ENCODE results near the gene RBM39.
"Not testable (repeated sequence)": the region's sequence is repeated elsewhere in the genome, so short reads cannot be mapped to it uniquely, and the experiment has no call there.

The RBM39 gene

DNA sequence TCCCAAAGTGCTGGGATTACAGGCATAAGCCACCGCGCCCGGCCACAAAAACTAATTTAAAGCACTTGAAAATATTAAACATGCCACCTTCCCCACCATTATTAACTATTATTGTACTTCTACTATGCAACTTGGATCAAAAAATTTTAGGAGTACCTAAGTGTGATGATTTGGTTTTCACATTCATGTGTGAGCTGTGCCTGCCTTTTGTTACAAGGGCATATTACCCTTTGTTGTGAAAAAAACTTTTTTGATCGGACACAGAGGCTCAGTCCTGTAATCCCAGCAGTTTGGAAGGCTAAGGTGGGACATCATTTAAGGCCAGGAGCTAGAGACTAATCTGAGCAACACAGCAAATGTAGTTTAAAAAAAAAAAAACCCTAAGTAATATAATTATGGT lies 25.7 kb downstream of the RBM39 start:
- H3K27ac ChIP-seq (ENCODE audit: low read depth in 2 of 2, low read length in 2 of 2), result no peak overlapping the region
- no peaks in the 10 kb centered on the region for H3K4me1 ChIP-seq (ENCODE audit: control insufficient read depth in 2 of 2, insufficient read depth in 2 of 2, low read length in 2 of 2)
- no peaks in the 10 kb centered on the region for H3K27me3 ChIP-seq (ENCODE audit: control insufficient read depth in 2 of 2, insufficient read depth in 2 of 2, low read length in 2 of 2)
- H3K4me3 ChIP-seq (ENCODE audit: low read length in 2 of 2), result no peak overlapping the region
- no peaks in the 10 kb centered on the region for H3K9me3 ChIP-seq (ENCODE audit: control insufficient read depth in 2 of 2, low read length in 2 of 2)
- peaks cover 88 to 90% of the 10 kb centered on the region in 2 donors for H3K36me3 ChIP-seq (ENCODE audit: control insufficient read depth in 2 of 2, insufficient read depth in 2 of 2, low read length in 2 of 2)
- H3K9ac ChIP-seq (ENCODE audit: low read depth in 1 of 2, low read length in 2 of 2), result no peak overlapping the region

DNA sequence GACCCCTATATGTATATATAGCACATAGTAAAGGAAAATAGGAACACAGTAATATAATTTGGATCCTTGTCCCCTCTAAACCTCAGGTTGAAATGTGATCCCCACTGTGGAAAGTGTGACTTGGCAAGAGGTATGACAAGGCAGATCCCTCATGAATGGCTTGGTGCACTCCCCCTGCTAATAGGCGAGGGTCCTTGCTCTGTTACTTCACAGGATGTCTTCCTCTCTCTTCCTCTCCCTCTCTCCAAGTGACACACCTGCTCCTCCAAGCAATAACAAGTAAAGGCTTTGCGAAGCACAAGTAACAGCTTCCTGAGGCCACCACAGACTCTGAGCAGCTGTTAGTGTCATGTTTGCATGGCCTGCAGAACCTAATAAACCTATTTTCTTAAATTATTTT lies 26.4 kb downstream of the RBM39 start:
- Histone ChIP-seq H3K4me1 (ENCODE audit: control insufficient read depth in 2 of 2, insufficient read depth in 2 of 2, low read length in 2 of 2) (no peaks in the 10 kb centered on the region), H3K9ac (ENCODE audit: low read depth in 1 of 2, low read length in 2 of 2) (no peak overlapping the region), H3K36me3 (ENCODE audit: control insufficient read depth in 2 of 2, insufficient read depth in 2 of 2, low read length in 2 of 2) (peaks cover 88 to 90% of the 10 kb centered on the region in 2 donors), H3K27me3 (ENCODE audit: control insufficient read depth in 2 of 2, insufficient read depth in 2 of 2, low read length in 2 of 2) (no peaks in the 10 kb centered on the region), H3K27ac (ENCODE audit: low read depth in 2 of 2, low read length in 2 of 2) (no peak overlapping the region), H3K9me3 (ENCODE audit: control insufficient read depth in 2 of 2, low read length in 2 of 2) (no peaks in the 10 kb centered on the region), H3K4me3 (ENCODE audit: low read length in 2 of 2) (no peak overlapping the region)

DNA sequence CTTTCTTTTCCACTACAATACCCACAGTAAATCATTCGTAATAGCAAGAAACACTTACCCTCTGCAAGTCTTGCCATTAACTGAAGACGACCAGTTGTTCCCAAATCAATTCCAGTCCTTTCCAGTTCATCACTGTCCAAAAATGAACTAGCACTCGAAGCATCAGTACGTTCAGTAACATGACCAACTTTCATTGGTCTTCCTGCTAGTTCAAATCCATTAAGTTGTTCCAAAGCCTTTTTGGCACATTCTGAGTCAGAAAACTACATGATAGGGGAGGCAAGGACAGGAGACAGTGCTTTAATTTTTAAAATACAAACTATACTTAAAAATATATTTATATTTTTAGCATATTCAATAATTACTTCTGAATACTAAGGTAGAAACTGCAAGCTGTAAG lies 27.9 kb downstream of the RBM39 start:
- H3K27me3 ChIP-seq (ENCODE audit: control insufficient read depth in 2 of 2, insufficient read depth in 2 of 2, low read length in 2 of 2), result no peaks in the 10 kb centered on the region
- H3K9ac ChIP-seq (ENCODE audit: low read depth in 1 of 2, low read length in 2 of 2), result no peak overlapping the region
- H3K36me3 ChIP-seq (ENCODE audit: control insufficient read depth in 2 of 2, insufficient read depth in 2 of 2, low read length in 2 of 2), result peaks cover 88 to 89% of the 10 kb centered on the region in 2 donors
- H3K27ac ChIP-seq (ENCODE audit: low read depth in 2 of 2, low read length in 2 of 2), result no peak overlapping the region
- no peaks in the 10 kb centered on the region for H3K9me3 ChIP-seq (ENCODE audit: control insufficient read depth in 2 of 2, low read length in 2 of 2)
- H3K4me1 ChIP-seq (ENCODE audit: control insufficient read depth in 2 of 2, insufficient read depth in 2 of 2, low read length in 2 of 2), result no peaks in the 10 kb centered on the region
- H3K4me3 ChIP-seq (ENCODE audit: low read length in 2 of 2), result no peak overlapping the region

DNA sequence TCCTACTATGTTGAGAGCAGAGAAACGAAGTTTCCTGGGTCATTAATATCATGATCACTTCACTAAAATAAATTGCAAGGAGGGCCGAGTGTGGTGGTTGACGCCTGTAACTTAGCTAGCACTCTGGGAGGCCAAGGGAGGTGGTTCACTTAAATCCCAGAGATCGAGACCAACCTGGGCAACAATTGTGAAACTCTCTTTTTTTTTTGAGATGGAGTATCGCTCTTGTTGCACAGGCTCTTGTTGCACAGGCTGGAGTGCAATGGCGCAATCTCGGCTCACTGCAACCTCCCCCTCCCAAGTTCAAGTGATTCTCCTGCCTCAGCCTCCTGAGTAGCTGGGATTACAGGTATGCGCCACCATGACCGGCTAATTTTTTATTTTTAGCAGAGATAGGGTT lies 28.9 kb downstream of the RBM39 start:
- H3K27me3 ChIP-seq (ENCODE audit: control insufficient read depth in 2 of 2, insufficient read depth in 2 of 2, low read length in 2 of 2); H3K9me3 ChIP-seq (ENCODE audit: control insufficient read depth in 2 of 2, low read length in 2 of 2); H3K9ac ChIP-seq (ENCODE audit: low read depth in 1 of 2, low read length in 2 of 2); H3K27ac ChIP-seq (ENCODE audit: low read depth in 2 of 2, low read length in 2 of 2); H3K4me3 ChIP-seq (ENCODE audit: low read length in 2 of 2); H3K4me1 ChIP-seq (ENCODE audit: control insufficient read depth in 2 of 2, insufficient read depth in 2 of 2, low read length in 2 of 2): not testable (repeated sequence)
- H3K36me3 ChIP-seq (ENCODE audit: control insufficient read depth in 2 of 2, insufficient read depth in 2 of 2, low read length in 2 of 2), result peaks cover 86 to 89% of the 10 kb centered on the region in 2 donors

DNA sequence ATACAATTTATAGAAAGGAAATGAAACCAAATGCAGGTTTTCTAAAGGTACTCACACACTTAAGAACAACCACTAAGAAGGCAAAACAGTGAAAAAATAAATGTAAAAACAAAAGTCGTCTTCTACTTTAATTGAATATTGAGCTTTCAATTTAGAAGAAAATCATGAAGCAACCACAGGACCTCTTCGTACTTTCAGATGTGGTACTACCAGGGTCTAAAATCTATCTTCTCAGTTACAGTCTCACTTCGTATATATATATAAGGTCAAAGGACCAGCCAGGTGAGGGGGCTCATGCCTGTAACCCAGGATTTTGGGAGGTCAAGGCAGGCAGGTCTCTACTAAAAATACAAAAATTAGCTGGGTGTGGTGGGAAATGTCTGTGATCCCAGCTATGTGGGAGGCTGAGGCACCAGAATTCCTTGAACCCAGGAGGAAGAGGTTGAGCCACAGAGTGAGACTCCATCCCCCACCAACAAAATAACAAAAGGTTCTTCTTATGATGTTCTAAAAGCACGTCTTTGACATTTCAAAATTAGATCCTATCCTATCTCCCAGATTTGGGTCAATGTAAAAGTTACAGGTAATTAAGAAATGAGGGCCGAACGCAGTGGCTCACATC lies 30.4 kb downstream of the RBM39 start:
- H3K4me3 ChIP-seq (ENCODE audit: low read length in 2 of 2), result no peak overlapping the region
- H3K27ac ChIP-seq (ENCODE audit: low read depth in 2 of 2, low read length in 2 of 2), result no peak overlapping the region
- H3K9ac ChIP-seq (ENCODE audit: low read depth in 1 of 2, low read length in 2 of 2), result no peak overlapping the region
- no peaks in the 10 kb centered on the region for H3K27me3 ChIP-seq (ENCODE audit: control insufficient read depth in 2 of 2, insufficient read depth in 2 of 2, low read length in 2 of 2)
- H3K36me3 ChIP-seq (ENCODE audit: control insufficient read depth in 2 of 2, insufficient read depth in 2 of 2, low read length in 2 of 2), result peaks cover 86 to 88% of the 10 kb centered on the region in 2 donors
- H3K9me3 ChIP-seq (ENCODE audit: control insufficient read depth in 2 of 2, low read length in 2 of 2), result no peaks in the 10 kb centered on the region
- no peaks in the 10 kb centered on the region for H3K4me1 ChIP-seq (ENCODE audit: control insufficient read depth in 2 of 2, insufficient read depth in 2 of 2, low read length in 2 of 2)

DNA sequence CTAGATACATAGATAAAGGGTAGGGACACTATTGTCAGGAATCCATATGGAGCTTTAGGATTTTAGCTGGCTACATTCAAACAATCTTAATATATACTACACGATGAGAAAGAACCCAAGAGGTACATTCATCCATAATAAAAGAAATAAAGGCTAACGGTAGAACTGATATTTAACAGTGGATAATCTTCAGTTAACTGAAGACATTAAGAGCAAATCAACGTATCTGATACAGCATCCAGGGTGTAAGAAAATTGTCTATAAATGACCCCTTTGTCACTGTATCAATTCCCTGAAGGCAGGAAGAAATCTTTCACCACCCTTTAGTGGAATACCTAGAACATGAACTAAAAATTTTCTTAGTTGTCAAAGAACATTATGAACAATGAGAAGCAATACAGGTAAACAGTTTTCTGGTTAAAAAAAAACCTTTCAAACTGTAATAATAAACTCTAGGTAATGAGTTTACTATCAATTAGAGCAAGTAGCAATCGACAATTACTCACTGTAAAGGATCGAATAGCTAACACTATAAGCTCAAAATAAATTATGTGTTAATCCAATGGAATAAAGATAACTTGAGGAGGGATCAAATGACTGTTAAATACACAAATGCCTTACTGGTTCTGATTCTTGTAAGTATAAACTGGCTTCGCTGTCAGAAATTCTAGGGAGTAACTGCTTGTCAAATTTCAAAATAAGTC lies 31.0 kb downstream of the RBM39 start:
- peaks cover 85 to 88% of the 10 kb centered on the region in 2 donors for H3K36me3 ChIP-seq (ENCODE audit: control insufficient read depth in 2 of 2, insufficient read depth in 2 of 2, low read length in 2 of 2)
- H3K4me1 ChIP-seq (ENCODE audit: control insufficient read depth in 2 of 2, insufficient read depth in 2 of 2, low read length in 2 of 2), result no peaks in the 10 kb centered on the region
- no peak overlapping the region for H3K4me3 ChIP-seq (ENCODE audit: low read length in 2 of 2)
- H3K9ac ChIP-seq (ENCODE audit: low read depth in 1 of 2, low read length in 2 of 2), result no peak overlapping the region
- H3K27me3 ChIP-seq (ENCODE audit: control insufficient read depth in 2 of 2, insufficient read depth in 2 of 2, low read length in 2 of 2), result no peaks in the 10 kb centered on the region
- H3K9me3 ChIP-seq (ENCODE audit: control insufficient read depth in 2 of 2, low read length in 2 of 2), result no peaks in the 10 kb centered on the region
- H3K27ac ChIP-seq (ENCODE audit: low read depth in 2 of 2, low read length in 2 of 2), result no peak overlapping the region

DNA sequence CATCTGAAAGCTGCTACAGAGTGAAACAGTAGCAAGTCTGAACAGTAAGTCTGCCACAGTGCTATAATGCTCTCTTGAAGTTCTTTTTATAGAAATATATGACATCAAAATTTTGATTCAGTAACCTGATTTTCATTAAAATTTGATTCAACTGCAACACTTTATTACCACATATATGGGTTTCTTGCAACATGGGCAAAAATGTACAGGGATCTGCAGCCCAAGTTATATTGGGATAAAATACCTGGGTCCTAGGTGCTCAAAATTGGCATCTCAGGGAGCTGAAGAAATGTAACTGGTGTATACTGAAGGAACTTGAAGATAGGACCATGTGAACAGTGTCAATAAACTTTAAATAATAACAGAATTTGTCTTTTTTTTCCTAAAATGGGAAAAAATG lies 32.0 kb downstream of the RBM39 start:
- H3K27me3 ChIP-seq (ENCODE audit: control insufficient read depth in 2 of 2, insufficient read depth in 2 of 2, low read length in 2 of 2), result no peaks in the 10 kb centered on the region
- H3K9me3 ChIP-seq (ENCODE audit: control insufficient read depth in 2 of 2, low read length in 2 of 2), result no peaks in the 10 kb centered on the region
- H3K36me3 ChIP-seq (ENCODE audit: control insufficient read depth in 2 of 2, insufficient read depth in 2 of 2, low read length in 2 of 2), result peaks cover 85 to 87% of the 10 kb centered on the region in 2 donors
- no peak overlapping the region for H3K4me3 ChIP-seq (ENCODE audit: low read length in 2 of 2)
- H3K9ac ChIP-seq (ENCODE audit: low read depth in 1 of 2, low read length in 2 of 2), result no peak overlapping the region
- no peaks in the 10 kb centered on the region for H3K4me1 ChIP-seq (ENCODE audit: control insufficient read depth in 2 of 2, insufficient read depth in 2 of 2, low read length in 2 of 2)
- H3K27ac ChIP-seq (ENCODE audit: low read depth in 2 of 2, low read length in 2 of 2), result no peak overlapping the region

DNA sequence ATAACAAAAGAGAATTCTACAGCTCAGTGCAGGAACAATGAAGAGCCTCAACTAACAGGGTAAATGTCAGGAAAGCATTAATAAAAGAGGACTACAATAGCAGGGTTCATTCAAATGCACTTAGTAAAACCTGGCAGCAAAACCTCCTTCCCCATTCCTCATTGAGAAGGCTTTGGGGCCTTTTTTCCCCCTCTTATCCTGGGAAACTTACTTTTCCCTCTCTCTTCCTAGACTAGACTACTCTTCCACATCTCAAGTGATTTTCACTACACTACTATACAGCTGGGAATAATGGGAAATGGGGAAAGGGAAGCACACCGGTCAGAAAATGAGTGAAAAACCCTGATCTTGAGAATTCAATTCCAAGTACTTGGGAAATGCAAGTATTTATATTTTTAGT lies 32.8 kb downstream of the RBM39 start:
- Histone ChIP-seq H3K27ac (ENCODE audit: low read depth in 2 of 2, low read length in 2 of 2) (no peak overlapping the region), H3K4me1 (ENCODE audit: control insufficient read depth in 2 of 2, insufficient read depth in 2 of 2, low read length in 2 of 2) (no peaks in the 10 kb centered on the region), H3K9me3 (ENCODE audit: control insufficient read depth in 2 of 2, low read length in 2 of 2) (no peaks in the 10 kb centered on the region), H3K27me3 (ENCODE audit: control insufficient read depth in 2 of 2, insufficient read depth in 2 of 2, low read length in 2 of 2) (no peaks in the 10 kb centered on the region), H3K4me3 (ENCODE audit: low read length in 2 of 2) (no peak overlapping the region), H3K36me3 (ENCODE audit: control insufficient read depth in 2 of 2, insufficient read depth in 2 of 2, low read length in 2 of 2) (peaks cover 86 to 87% of the 10 kb centered on the region in 2 donors), H3K9ac (ENCODE audit: low read depth in 1 of 2, low read length in 2 of 2) (no peak overlapping the region)

DNA sequence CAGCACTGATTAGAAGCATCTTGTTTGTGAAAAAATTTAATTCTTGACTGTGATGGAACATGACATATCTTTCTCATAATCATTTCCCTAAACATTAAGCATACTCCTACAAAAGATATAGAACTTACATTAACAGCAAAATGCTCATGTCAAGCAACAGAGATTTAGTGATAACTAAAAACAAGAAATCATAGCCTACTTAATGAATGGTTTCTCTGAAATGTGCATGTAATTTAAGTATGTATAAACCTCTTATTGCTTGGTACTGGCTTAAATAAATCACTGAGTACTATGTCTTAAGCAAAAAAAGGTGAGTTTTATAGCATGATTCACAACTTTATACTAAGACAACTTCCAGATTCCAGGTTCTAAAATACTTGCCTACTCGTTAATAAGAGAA lies 33.6 kb downstream of the RBM39 start:
- no peak overlapping the region for H3K27ac ChIP-seq (ENCODE audit: low read depth in 2 of 2, low read length in 2 of 2)
- H3K36me3 ChIP-seq (ENCODE audit: control insufficient read depth in 2 of 2, insufficient read depth in 2 of 2, low read length in 2 of 2), result peaks cover 86% of the 10 kb centered on the region in 2 donors
- no peaks in the 10 kb centered on the region for H3K4me1 ChIP-seq (ENCODE audit: control insufficient read depth in 2 of 2, insufficient read depth in 2 of 2, low read length in 2 of 2)
- H3K27me3 ChIP-seq (ENCODE audit: control insufficient read depth in 2 of 2, insufficient read depth in 2 of 2, low read length in 2 of 2), result no peaks in the 10 kb centered on the region
- no peaks in the 10 kb centered on the region for H3K9me3 ChIP-seq (ENCODE audit: control insufficient read depth in 2 of 2, low read length in 2 of 2)
- H3K9ac ChIP-seq (ENCODE audit: low read depth in 1 of 2, low read length in 2 of 2), result no peak overlapping the region
- no peak overlapping the region for H3K4me3 ChIP-seq (ENCODE audit: low read length in 2 of 2)

DNA sequence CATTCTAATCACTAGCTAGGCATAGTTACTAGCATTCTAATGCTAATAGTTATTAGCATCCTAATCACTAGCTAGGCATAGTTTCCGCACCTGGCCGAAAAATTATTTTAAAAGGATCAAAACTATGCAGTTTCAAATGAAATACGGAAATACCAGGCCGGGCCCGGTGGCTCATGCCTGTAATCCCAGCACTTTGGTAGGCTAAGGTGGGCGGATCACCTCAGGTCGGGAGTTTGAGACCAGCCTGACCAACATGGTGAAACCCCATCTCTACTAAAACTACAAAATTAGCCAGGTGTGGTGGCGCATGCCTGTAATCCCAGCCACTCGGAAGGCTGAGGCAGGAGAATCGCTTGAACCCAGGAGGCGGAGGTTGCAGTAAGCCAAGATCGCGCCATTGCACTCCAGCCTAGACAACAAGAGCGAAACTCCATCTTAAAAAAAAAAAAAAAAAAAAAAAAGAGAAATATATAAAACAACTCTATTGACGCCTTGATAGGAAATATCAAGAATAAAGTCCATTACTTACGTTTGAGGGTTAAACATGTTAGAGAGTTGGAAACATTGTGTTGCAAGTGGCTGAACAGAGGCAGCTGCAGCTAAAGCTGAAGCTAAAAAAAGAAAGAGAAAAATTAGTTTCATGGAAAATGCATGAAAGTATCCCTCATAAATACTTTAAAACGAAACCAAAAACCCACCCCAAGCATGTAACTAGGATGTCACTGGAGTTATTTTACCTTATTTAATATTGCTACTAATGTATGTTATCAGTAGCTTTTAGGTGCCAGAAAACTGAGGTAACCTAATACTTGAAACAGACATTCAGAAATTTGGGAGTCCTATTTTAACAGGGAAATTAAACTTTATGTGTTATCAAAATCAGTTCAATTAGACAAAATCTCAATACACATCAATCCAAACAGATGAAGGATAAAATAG lies 35.2 kb downstream of the RBM39 start:
- H3K9ac ChIP-seq (ENCODE audit: low read depth in 1 of 2, low read length in 2 of 2); H3K27me3 ChIP-seq (ENCODE audit: control insufficient read depth in 2 of 2, insufficient read depth in 2 of 2, low read length in 2 of 2); H3K27ac ChIP-seq (ENCODE audit: low read depth in 2 of 2, low read length in 2 of 2); H3K9me3 ChIP-seq (ENCODE audit: control insufficient read depth in 2 of 2, low read length in 2 of 2); H3K4me3 ChIP-seq (ENCODE audit: low read length in 2 of 2); H3K4me1 ChIP-seq (ENCODE audit: control insufficient read depth in 2 of 2, insufficient read depth in 2 of 2, low read length in 2 of 2): not testable (repeated sequence)
- peaks cover 82 to 84% of the 10 kb centered on the region in 2 donors for H3K36me3 ChIP-seq (ENCODE audit: control insufficient read depth in 2 of 2, insufficient read depth in 2 of 2, low read length in 2 of 2)
